DMS79 treated with DMSO at 0.1 percent for 48 hours (cell line): ENCODE measurements around the gene ANK2.

ENCODE experiments used
- DNase-seq: peaks from one replicate; lab custom pipeline; 2025; lab: John Stamatoyannopoulos, UW

ANK2 gene

GRCh38 chr4:113049421-113050370 is at the start of gene ANK2:
Gene ANK2 (plus strand): TSS chr4:113049653. CDS start chr4:113049729, 76 bp downstream.
- peak; percentile 66 for DNase-seq

- no peak for DNase-seq
These were observed 45.6 kb upstream of the ANK2 start for GRCh38 chr4:113003841-113004240.

GRCh38 chr4:113004655-113005054 is 44.8 kb upstream of the ANK2 start:
- no peak for DNase-seq

GRCh38 chr4:113006632-113007031 is 42.8 kb upstream of the ANK2 start:
- DNase-seq, result no peak

GRCh38 chr4:113007151-113007550 is 42.3 kb upstream of the ANK2 start:
- no peak for DNase-seq

- no peak for DNase-seq
These were observed 41.3 kb upstream of the ANK2 start for GRCh38 chr4:113008135-113008534.

- no peak for DNase-seq
These were observed 40.7 kb upstream of the ANK2 start for GRCh38 chr4:113008716-113009115.

- DNase-seq, result no peak
These were observed 40.0 kb upstream of the ANK2 start for GRCh38 chr4:113009461-113009860.

GRCh38 chr4:113012122-113012725 is 37.2 kb upstream of the ANK2 start:
- DNase-seq, result no peak

- DNase-seq, result no peak
These were observed 36.7 kb upstream of the ANK2 start for GRCh38 chr4:113012786-113013185.

- no peak for DNase-seq
These were observed 35.7 kb upstream of the ANK2 start for GRCh38 chr4:113013751-113014150.

GRCh38 chr4:113016377-113016776 is 33.1 kb upstream of the ANK2 start:
- no peak for DNase-seq

GRCh38 chr4:113020966-113021365 is 28.5 kb upstream of the ANK2 start:
- DNase-seq, result no peak

- DNase-seq, result no peak
These were observed 25.1 kb upstream of the ANK2 start for GRCh38 chr4:113024388-113024787.

- DNase-seq, result no peak
These were observed 24.0 kb upstream of the ANK2 start for GRCh38 chr4:113025416-113025815.

GRCh38 chr4:113026556-113026955 is 22.9 kb upstream of the ANK2 start:
- no peak for DNase-seq

- no peak for DNase-seq
These were observed 21.4 kb upstream of the ANK2 start for GRCh38 chr4:113028074-113028473.

GRCh38 chr4:113031212-113031611 is 18.2 kb upstream of the ANK2 start:
- no peak for DNase-seq

GRCh38 chr4:113040793-113041192 is 8.7 kb upstream of the ANK2 start:
- DNase-seq, result no peak

GRCh38 chr4:113042502-113042901 is 7.0 kb upstream of the ANK2 start:
- no peak for DNase-seq

- DNase-seq, result no peak
These were observed 5.9 kb upstream of the ANK2 start for GRCh38 chr4:113043591-113043990.

GRCh38 chr4:113050371-113050755 is 910 bp downstream of the ANK2 start:
- no peak for DNase-seq

GRCh38 chr4:113050837-113051236 is 1.4 kb downstream of the ANK2 start:
- no peak for DNase-seq
